UCSD-AML1 (cell line): ENCODE results near the gene TIMP3.

ENCODE experiments used
- DNase-seq: peaks from one replicate; lab custom pipeline; 2025; ENCODE audit not compliant: unreplicated experiment; lab: John Stamatoyannopoulos, UW

The TIMP3 gene

DNA sequence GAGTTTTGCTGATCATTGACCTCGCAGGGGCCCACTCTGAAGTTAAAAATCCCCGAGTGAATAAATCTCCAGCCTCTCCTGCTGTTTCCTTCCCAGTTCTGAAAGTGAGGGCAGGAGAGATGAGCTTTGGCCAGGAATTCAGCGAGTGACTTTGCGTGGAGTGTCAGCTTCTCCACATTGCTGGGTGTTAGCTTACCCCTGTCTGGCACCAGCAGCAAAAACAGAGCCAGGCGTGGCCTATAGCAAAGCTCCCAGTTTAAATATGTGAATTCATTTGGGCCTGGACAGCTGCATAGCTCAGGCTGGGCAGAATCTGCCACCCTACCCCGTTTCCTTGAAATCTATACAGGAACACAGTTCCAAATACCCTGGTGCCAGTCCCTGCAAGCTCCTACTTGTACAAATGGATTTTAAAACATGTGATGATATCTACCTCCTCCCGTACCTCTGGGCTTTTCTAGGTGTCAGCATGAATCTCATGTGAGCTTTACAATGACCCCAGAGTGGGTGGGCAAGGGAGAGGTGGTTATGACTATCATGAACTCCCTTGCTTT, 25.6 kb downstream of the TIMP3 start:
- no peak for DNase-seq

DNA sequence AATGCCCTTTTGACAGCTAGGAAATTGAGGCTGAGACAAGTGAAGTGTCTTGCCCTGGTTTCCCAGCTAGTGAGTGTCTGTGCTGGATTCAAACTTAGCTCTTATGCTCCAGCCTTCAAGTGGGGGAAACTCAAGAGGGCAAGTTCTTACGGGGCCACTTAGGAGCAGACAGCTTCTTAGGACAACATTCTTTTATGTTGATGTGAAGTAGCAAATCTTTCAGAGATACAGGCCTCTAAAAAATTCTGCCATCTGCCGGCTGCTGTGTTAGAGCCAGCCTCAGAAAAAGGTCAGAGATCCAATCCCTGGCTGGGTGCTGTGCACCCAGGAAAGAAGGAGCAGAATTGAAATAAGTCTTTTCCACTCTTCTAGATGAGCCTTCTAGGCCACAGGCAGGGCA, 26.6 kb downstream of the TIMP3 start:
- DNase-seq: no peak

DNA sequence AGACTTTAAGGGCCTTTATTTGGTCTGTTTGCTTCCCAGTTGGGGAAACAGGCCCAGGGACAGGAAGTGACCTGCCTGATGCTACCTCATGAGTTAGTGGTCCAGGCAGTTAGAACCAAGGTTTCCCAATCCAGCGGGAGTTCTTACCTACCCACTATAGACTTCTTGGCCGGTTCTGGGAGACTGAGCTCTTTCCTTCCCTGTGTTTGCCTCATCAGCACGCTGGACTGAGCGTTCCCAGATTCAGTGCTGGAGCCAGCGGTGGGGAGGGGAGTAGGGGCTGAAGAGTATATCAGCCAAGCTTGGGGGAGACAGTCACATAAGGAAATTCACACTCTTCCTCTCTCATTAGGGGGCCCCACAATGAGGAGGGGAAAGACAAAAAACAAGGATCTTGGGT, 27.1 kb downstream of the TIMP3 start:
- DNase-seq: no peak

DNA sequence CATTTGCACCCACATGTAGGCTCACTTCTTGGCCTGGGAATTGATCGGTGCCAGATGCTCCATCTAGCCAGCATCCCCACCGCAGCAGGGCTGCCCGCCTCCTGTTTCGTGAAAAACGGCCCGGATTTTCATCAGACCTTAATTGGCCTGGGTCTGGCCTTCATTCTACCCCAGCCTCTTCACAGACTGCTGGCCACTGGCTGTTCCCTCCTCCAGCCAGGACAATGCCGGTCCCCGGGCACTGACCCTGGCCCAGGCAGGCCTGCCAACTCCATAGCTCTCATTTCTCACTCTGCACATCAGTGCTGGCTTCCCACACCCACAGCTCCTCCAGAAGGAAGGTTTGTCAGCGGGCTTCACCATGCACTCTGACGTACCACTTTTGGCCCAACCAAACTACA, 27.9 kb downstream of the TIMP3 start:
- no peak for DNase-seq

DNA sequence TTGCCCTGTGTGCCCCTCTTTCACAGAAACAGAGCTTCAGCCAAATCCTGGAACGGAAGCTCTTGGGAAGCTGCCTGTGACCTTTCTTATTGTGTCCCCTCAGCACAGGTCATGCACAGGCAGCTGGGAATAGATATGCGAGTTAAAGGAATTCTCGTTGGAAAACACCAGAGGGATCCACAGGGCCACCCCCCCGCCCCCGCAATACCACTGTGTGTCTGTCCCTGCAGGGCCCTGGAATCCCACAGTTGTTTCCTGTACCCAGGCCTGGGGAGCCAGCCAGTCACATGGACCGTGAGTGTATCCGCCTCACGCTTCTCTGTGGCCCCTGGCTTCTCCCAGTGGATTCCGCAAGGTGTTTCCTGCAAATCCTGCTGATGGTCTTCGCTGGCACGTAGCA, 29.0 kb downstream of the TIMP3 start:
- DNase-seq: no peak

DNA sequence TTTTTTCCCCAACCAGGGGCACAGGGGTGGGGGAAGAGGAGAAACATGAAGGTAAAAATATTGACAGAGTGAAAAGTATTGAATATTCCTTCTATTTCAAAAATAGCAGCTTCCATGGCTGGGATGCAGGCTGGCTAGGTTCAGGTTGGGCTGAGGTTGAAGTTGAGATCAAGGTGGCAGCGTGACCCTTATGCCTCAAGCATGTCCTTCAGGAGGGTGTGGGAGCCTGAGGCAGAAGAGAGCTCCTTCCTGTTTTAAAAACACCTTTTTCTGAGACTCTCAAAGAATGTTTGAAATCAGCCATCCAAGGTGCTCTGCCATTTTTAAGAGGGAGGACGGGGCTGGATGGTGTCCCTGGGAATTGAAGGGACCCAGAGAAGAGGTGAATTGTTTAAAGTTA, 29.5 kb downstream of the TIMP3 start:
- DNase-seq: no peak

DNA sequence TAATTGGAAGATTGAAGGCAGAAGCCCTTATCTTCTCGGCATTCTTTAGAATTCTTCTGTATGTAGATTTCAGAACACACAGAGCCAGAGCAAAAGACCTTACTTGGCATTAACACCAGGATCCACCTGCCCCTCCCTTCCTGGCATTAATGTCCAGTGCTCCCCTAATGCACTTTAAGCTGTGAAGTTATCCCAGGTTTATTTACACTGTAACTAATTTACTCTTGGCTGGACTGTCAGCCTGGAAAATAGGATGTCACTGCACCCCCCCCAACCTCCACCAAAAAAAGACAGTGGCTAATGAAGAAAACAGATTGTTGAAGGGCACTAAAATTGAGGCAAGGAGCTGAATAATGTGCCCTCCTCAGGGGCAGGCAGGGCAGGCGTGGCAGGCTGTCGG, 30.1 kb downstream of the TIMP3 start:
- DNase-seq: no peak

DNA sequence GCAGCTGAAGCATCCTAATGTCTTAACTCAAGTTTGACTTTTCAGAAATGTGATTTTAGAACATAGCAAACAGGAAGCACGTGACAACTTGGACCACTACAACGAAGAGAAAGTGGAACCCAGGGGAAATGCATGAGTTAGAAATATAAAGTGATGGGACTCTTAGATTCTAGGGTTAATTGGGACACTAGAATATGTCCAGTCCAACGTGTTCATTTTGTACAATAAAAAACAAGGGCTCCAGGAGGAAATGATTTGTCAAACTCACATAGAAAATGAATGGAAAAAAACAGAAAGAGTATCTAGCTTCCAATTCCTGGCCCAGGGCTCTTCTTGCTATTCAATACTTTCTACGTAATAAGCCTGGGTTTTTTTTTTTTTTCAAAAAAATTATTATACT, 30.7 kb downstream of the TIMP3 start:
- DNase-seq: no peak

DNA sequence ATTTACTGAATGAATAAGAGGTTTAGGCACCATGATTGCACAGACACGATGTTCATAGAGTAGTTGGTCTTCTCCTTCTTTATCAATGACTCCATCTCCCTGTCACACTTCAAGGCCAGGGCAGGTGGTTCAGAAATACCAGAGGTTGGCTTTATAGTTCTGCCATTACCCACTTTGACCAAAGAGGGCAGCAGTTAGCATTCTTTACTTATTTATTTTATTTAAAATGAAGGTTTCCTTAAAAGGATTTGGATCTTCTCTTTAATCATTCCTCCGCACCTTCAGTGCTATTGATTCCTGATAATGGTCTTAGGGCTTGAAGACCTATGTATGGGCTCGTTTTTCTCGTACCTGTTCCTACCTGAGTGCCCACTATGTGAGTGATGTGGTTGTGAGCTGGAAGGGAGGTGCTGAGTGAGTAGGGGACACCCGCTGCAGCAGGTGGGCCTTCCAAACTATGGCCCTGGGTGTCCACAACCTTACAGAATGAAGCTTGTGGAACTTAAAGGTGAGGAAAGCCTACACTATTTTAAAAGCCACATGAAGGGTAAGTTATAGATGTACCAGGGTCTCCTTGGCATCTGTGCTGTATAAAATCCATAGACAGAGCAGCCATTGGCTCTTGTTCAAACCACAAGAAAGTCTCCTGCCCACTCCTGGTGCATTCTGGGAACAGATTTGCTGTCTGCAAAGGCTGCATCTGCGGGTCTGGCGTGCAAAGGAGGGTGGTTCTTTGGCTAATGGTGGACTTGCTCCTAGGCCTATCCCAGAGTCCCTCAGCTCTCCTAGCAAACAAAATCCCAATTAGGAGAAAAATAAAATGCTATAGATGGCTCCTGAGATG, 35.0 kb downstream of the TIMP3 start:
- no peak for DNase-seq

DNA sequence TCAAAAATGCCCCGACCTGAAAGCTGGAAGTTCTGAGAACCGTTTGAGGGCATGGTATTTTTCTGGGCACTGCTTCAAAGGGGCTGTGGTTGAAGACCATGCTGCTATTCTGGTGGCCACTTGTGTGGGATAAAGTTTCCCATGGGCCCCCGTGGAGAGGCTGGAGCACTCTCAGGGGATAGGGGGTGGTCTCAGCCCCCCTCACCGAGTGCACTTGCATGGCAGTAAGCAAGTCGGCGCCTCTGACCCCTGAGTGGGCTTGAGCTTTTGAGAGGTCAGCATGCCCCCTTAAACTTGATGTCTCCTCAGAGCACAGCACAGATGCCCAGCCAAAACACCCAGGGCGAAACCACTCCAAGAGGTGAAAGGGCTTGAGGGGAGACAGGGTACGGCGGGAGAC, 35.6 kb downstream of the TIMP3 start:
- DNase-seq: no peak

DNA sequence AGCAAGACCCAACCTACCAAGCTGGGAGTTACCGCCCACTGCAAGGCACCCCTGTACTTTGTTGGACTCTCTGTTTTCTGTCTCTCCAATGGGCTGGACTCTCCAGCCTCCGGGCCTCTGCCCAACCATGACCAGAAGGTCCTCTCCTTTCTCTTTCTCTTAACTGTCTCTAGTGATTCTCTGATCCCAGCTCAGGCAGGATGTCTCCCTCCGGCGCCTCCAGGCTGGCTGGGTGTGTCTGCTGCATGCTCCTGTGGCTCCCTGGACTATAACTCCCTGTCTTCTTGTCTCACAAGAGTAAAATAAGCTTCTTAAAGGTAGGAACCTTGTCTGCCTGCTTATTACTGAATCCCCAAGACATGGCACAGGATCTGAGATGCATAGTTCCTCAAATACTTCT, 36.3 kb downstream of the TIMP3 start:
- DNase-seq: no peak

DNA sequence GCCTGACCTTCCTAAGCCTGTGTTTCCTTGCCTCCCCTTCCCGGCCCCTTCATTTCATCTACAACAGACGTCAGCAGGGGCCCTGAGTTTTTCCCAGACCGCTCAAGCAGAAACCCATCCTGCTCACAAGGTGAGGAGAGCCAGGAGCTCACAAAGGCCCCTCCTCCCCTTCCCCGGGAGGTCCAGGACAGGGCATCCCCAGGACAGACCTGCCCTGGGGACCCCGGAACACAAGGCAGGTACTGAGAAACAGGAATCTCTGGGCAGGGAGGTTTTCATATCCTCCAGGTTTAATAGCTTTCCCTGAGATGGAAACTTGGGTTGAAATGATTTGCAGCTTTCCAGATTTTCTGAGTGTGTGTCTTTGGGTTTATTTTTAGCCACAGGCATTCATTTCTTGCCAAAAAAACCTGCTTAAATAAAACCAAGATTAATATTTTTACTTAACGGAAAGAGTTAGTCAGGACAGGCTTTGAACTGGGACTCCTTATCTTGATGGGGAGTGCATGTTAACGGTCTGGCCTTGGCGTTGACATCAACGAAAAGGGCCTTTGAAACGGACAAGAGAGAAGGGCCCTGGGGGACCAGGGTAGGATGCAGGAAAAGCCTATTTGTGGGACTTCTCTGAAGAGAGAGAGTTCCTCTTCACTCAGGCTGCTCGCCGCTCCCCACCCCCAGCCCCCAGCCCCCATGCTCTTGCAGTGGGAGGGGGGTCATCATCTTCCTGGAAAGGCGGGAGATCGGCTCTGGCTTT, 38.5 kb downstream of the TIMP3 start:
- DNase-seq: no peak

DNA sequence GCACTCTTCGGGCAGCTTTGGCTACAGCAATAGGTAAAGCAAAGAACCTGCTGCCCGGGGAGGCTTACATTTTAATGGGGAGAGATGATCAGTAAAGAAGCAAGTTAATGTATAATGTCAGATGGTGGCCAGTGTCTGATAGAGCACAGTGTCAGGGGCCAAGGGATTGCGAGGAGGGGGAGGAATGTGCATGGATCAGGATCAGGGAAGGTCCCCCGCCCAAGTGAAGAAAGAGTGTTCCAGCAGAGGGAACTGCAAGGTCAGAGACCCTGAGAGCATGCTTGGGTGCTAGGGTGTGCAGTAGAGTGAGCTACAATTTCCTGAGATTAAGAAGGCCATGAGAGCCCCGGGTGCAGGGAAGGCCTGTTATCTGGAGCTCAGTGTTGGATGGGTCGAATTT, 39.7 kb downstream of the TIMP3 start:
- DNase-seq: no peak

DNA sequence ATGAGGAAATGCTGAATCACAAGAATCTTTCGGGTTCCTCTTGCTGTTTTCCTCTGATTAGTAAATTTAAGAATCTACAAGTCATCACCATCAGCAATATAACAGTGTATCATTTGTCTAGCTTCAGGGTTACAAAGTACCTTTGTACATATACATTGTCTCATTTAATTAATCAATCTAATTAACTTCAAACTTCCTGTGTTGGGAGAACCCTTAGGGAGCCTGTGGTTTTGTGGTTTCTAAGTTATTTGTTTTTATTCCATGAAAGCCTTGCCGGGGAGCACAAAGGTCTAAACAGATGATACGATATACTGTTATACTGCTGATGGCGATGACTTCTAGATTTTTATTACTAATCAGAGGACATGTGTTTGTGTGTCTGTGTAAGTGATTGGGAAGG, 41.0 kb downstream of the TIMP3 start:
- no peak for DNase-seq

DNA sequence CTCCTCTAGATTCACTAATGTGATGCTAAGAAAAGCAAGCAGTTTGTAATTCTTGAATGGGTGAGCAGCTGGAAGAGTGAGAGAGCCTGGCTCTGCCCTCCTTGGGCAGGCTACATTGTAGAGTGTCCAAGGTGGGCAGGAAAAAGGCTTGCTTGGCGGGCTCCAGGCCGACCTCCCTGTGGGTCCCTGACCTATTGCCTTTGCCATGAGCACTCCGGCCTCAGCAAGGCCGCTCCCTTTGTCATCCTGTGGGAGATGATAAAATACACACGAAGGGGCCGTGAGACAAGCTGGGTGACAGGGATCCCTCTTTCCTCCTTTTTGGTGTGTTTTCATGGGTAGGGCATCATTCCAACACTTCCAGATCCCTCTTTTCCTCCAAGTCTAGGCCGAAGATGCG, 41.8 kb downstream of the TIMP3 start:
- no peak for DNase-seq

DNA sequence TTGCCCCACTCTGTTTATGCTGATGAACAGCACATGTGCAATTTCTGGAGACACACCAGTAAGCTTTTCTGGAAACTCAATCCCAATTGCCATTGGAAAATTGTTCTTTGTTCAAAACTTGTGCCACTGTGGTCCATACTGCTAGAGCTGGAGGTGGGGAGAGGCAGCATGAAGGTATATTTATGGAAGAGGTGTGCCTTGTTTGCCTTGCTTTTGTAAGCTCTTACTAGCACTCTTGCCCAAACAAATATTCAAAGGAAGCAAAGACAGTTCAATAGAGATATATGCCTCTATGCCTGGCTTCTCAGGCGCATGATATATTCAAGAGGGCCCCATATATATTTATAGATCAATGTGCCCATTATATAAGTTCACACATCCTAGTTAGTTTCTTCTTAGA, 42.7 kb downstream of the TIMP3 start:
- no peak for DNase-seq

DNA sequence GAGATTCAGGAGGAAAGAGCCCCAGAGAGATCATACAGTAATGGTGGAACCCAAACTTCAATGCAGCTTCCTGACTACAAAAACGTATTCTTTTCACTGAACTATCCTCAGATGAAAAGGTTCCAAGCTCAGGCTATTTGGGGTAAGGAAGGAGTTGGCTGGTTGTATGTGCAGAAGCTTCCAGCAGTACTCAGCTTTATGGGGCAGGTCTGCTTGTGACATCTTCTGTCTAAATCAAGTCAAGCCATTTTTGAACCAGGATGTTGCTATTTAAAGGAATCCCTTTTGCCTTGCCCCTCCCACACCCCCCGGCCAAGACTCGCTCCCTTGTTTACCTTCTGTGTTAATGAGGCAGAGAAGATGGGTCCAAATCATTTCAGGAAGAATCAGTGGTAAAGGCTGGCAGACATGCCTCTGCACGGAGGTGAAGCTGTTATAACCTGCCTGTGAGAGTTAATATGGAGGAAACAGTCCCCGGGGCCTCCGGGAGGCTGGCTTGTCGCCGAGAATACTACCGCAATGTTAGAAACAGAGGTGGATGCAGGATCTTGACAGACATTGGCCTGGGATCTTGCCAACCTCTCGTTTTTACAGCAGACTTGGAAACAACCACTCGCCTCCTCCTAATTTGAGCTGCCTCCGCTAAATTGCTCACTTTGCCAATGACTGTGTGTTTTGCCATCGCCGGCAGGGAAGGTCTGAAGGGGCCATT, 45.4 kb downstream of the TIMP3 start:
- no peak for DNase-seq

DNA sequence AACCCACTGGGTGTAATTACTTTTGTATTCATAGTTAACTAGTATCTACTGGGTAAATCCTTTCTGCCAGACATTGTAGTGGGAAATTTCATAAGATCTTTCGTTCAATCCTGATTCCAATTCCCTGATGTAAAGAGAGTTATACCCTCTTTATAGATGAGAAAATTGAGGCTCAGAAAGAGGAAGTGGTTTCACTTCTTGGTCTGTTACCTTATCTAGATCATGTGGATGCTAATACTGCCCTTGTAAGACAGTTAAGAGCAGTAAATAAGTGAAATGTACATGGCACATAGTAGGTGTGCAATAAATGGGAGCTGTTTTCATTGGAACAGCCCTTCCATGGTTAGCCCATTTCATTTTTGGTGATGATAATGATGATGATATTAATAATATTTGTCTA, 46.7 kb downstream of the TIMP3 start:
- DNase-seq: no peak

DNA sequence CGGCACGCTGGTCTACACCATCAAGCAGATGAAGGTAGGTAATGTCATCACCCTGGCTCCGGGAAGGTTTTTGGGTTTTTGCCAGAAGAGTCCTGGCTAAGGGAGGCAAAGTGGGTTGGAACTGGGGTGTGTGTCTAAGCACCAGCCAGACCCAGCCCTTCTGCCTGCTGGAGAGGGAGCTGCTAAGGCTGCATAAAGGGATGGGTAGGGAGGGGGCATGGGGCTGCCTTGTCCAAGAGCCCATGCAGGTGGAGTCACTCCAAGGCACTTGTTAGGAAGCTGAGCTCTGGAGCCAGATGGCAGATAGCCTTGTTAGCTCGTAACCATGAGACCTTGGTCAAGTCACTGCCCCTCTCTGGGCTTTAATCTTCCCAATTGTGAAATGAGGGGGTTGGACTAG, 48.0 kb downstream of the TIMP3 start:
- no peak for DNase-seq

DNA sequence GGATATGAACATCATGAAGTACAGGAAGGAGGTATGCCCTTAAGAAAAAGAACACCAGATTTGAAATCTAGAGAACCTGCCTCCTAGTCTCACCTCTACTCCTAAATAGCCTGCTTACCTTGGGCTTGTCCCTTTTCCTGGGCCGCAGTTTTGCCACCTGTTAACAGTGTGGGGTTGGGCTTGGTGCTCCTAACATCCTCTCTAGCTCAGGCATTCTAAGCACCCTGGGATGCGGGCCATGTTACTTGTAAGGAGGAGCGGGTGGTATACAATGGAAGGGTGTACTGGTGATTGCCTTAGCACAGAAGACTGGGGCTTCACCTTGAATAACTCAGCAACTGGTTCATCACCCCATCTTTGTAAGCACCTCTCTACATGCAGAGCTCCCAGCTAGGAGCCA, 48.7 kb downstream of the TIMP3 start:
- no peak for DNase-seq

DNA sequence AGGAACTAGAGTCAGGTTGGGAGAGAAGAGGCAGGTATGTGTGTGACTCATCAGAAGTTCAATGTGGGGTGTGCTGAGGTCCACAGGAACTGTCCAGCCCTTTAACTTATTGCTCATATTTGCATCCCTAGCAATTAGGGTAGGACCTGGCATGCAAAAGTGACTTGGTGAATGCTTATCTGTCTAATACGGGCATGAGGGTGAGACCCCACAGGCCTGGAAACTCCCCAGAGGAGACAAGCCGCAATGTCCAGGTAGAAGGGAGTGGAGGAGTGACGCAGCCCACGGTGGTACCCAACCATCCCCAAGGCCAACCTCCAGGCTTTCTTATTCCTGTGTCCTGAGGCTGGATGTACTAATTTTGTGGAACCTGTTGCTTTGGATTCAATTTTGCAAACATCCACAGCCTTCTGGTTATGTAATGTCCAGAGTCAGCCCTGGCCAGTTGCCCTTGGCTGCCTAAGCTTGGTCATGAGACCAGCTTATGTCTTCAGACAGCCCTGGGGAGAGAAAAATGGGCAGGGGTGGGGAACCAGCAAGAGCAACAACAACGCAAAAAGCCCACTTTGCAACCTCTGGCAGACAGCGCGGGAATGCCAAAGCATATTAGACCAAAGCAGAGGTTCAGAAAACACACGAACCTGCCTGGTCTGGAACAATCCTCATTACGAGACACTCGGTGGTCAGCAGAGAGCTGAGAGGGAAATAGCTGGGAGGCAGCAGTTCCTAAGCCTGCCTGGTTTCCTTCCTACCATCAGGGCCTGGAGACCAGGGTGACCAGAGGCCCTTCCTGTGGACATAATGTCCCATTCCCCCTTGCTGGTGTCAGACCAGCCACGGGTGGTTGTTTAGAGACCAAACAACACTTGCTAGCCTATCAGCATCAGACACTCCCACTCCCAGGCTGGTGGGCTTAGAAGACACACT, 49.3 kb downstream of the TIMP3 start:
- no peak for DNase-seq
